Rectal smooth muscle tissue (tissue), 1 donor: ENCODE measurements around the gene P3H1.

ENCODE experiments used
- H3K27ac ChIP-seq: one replicate; pipeline ENCODE4 v1.7.0; 2013; ENCODE audit warnings: low read depth, low read length, inconsistent platforms
- H3K27me3 ChIP-seq: one replicate; pipeline ENCODE4 v1.7.0; 2013; ENCODE audit warnings: low read length; ENCODE audit not compliant: control insufficient read depth, insufficient read depth
- H3K36me3 ChIP-seq: one replicate; pipeline ENCODE4 v1.7.0; 2013; ENCODE audit warnings: low read length; ENCODE audit not compliant: control insufficient read depth, insufficient read depth
- H3K4me1 ChIP-seq: one replicate; pipeline ENCODE4 v1.7.0; 2013; ENCODE audit warnings: low read length; ENCODE audit not compliant: control insufficient read depth, insufficient read depth
- H3K4me3 ChIP-seq: one replicate; pipeline ENCODE4 v1.7.0; 2013; ENCODE audit warnings: low read length
- H3K9ac ChIP-seq: one replicate; pipeline ENCODE4 v1.7.0; 2013; ENCODE audit warnings: low read length

P3H1 gene

DNA sequence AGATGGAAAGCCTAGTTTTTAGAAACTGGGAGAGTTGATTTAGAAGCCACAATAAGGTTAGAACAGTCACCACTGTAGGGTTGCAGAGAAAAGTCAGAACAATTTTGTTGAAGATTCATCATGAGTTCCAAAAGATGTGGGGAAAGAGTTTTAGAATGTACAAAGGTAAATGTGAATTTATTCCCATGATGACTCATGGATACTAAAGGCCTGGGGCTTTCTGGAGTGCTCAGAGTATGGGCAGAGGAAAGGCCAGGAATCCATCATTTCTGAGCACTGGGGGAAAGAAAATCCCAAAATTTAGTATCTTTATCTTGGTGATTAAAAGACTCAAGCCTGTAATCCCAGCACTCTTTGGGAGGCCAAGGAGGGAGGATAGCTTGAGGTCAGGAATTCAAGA is 66.8 kb downstream of the P3H1 start:
- no peaks in the 10 kb centered on the region for H3K4me1 ChIP-seq
- no peak overlapping the region for H3K9ac ChIP-seq
- H3K36me3 ChIP-seq = peaks cover 29% of the 10 kb centered on the region
- no peaks in the 10 kb centered on the region for H3K27me3 ChIP-seq
- no peak overlapping the region for H3K27ac ChIP-seq
- no peak overlapping the region for H3K4me3 ChIP-seq

DNA sequence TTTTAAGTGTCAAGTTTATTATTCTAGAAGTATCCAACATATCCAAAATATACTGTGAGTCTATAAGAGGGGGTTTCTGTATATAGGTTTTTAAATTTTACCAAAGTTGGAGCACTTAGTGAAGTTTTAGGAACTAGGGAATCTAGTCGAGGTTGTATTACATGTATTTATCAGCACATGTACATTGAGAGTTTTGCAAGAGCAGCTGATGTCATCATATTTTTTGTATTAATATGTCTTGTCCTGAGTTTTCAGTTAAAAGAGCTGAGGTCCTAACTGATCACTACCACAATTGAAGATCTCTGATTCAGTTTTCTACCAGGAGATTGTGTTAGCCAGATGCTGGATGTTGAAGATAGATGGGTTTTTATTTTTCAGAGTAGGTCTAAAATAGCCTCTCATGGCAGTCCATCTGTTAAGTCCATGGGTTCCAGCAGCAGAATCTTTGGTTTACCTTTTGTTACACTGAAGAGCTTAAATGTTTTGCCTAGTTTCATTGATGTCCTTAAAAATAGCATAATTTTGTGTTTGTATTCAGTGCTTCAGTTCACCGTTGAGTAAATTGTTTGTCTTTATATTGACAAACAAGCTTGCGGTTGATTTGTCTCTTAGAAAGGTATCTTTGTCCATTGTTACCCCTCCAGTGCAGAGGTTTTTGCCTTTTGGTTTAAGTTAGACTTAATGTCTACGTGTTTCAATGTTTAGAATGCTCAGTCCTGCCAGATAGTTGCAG is 68.6 kb downstream of the P3H1 start:
- peaks cover 21% of the 10 kb centered on the region for H3K36me3 ChIP-seq
- H3K27ac ChIP-seq = no peak overlapping the region
- no peak overlapping the region for H3K4me3 ChIP-seq
- H3K27me3 ChIP-seq = no peaks in the 10 kb centered on the region
- H3K9ac ChIP-seq = no peak overlapping the region
- no peaks in the 10 kb centered on the region for H3K4me1 ChIP-seq
